H1 (cell line): ENCODE results near the gene ODF4. TPM values are rescaled to one million over a fixed set of nuclear protein-coding genes. Genes with fewer than 3 reads are reported as not detected.

Source experiments
- CTCF ChIA-PET: fragments of 300-600 bp; sonication (Branson Sonifier 250); formaldehyde crosslinking; loops from one replicate; lab custom pipeline; 2021; ENCODE audit not compliant: partially characterized antibody; lab: Charles Lee
- POLR2A ChIA-PET: fragments of 300-600 bp; sonication (Branson Sonifier 250); formaldehyde crosslinking; loops from one replicate; lab custom pipeline; 2021; ENCODE audit warnings: inconsistent platforms; ENCODE audit not compliant: partially characterized antibody; lab: Charles Lee
- DNase-seq, 2 experiments: peaks; one replicate each; pipeline versions ENCODE4 v3.0.0 to v3.0.0-alpha.2; 2010 to 2022; ENCODE audit warnings: low spot score in 2 of 2, low read depth in 1 of 2, mixed read lengths in 1 of 2
- FAIRE-seq: peaks from 2 replicates; lab custom pipeline; 2011; peaks lifted over from hg19 to GRCh38; lab: Jason Lieb, UNC
- H2AFZ ChIP-seq: 2 replicates; pipeline ENCODE4 v1.8.1; 2012; ENCODE audit warnings: low read length, inconsistent platforms
- H2AK5ac ChIP-seq: 2 replicates; pipeline ENCODE4 v1.6.1; 2013; ENCODE audit warnings: low read depth, low read length
- H2BK120ac ChIP-seq: replicated peaks from 2 replicates; pipeline ENCODE3; 2013; ENCODE audit warnings: low read depth, low read length, inconsistent platforms
- H2BK12ac ChIP-seq: 2 replicates; pipeline ENCODE4 v1.6.1; 2013; ENCODE audit warnings: low read depth, low read length
- H2BK15ac ChIP-seq: 2 replicates; pipeline ENCODE4 v1.6.1; 2013; ENCODE audit warnings: low read length
- H2BK20ac ChIP-seq: 2 replicates; pipeline ENCODE4 v1.6.1; 2013; ENCODE audit warnings: low read length
- H2BK5ac ChIP-seq: 2 replicates; pipeline ENCODE4 v1.6.1; 2013; ENCODE audit warnings: low read depth, low read length
- H3K14ac ChIP-seq: 2 replicates; pipeline ENCODE4 v1.6.1; 2013; ENCODE audit warnings: inconsistent platforms; ENCODE audit not compliant: insufficient read length
- H3K18ac ChIP-seq: 2 replicates; pipeline ENCODE4 v1.6.1; 2013; ENCODE audit warnings: low read length; ENCODE audit errors: extremely low read depth
- H3K23ac ChIP-seq: 2 replicates; pipeline ENCODE4 v1.6.1; 2013; ENCODE audit warnings: inconsistent platforms; ENCODE audit not compliant: insufficient read length
- H3K23me2 ChIP-seq: 2 replicates; pipeline ENCODE4 v1.6.1; 2013; ENCODE audit warnings: low read depth, low read length
- H3K27ac ChIP-seq: 2 replicates; pipeline ENCODE4 v1.6.1; 2011; ENCODE audit warnings: low read depth, low read length, inconsistent platforms
- H3K27me3 ChIP-seq, 4 experiments: replicated peaks in 1 of 4; 1 replicate in 1 of 4; 2 replicates in 3 of 4; pipeline versions ENCODE4 v1.6.1 to v1.8.1; 2011 to 2013; ENCODE audit warnings: low read length in 3 of 4, mild to moderate bottlenecking in 3 of 4, inconsistent platforms in 2 of 4, mixed read lengths in 2 of 4, moderate library complexity in 1 of 4; ENCODE audit not compliant: control insufficient read depth in 3 of 4, insufficient read depth in 3 of 4; ENCODE audit errors: extremely low read depth in 1 of 4
- H3K36me3 ChIP-seq, 4 experiments: 2 replicates each; pipeline versions ENCODE4 v1.6.1 to v1.8.1; 2011 to 2013; ENCODE audit warnings: mild to moderate bottlenecking in 4 of 4, low read length in 3 of 4, moderate library complexity in 2 of 4, control low read depth in 1 of 4, inconsistent platforms in 1 of 4; ENCODE audit not compliant: insufficient read depth in 4 of 4, control insufficient read depth in 2 of 4
- H3K4ac ChIP-seq: replicated peaks from 2 replicates; pipeline ENCODE3; 2013; ENCODE audit warnings: low read length, low read depth, mixed read lengths, inconsistent platforms; ENCODE audit not compliant: insufficient read length
- H3K4me1 ChIP-seq, 4 experiments: replicated peaks in 1 of 4; 1 replicate in 1 of 4; 2 replicates in 3 of 4; pipeline versions ENCODE4 v1.6.1 to v1.8.1; 2011 to 2013; ENCODE audit warnings: low read length in 3 of 4, inconsistent platforms in 2 of 4, mixed read lengths in 1 of 4; ENCODE audit not compliant: insufficient read depth in 4 of 4, control insufficient read depth in 3 of 4
- H3K4me2 ChIP-seq, 2 experiments: 2 replicates each; pipeline versions ENCODE4 v1.6.1 to v1.8.1; 2011 to 2013; ENCODE audit warnings: low read depth in 2 of 2, low read length in 2 of 2, control low read depth in 1 of 2, inconsistent platforms in 1 of 2, mild to moderate bottlenecking in 1 of 2; ENCODE audit not compliant: insufficient read depth in 1 of 2
- H3K4me3 ChIP-seq, 4 experiments: fragments of 200-600, 300-600 bp in 1 of 4; sonication (generic), shearing (Covaris generic), sonication (Bioruptor Twin) in 1 of 4; 2 replicates each; pipeline versions ENCODE4 v1.5.1 to v1.8.1; 2011 to 2016; ENCODE audit warnings: low read length in 4 of 4, low read depth in 3 of 4, control low read depth in 2 of 4, inconsistent platforms in 2 of 4, mild to moderate bottlenecking in 2 of 4, mixed read lengths in 1 of 4, moderate library complexity in 1 of 4; ENCODE audit not compliant: insufficient read depth in 2 of 4; ENCODE audit errors: extremely low read depth in 1 of 4
- H3K56ac ChIP-seq: replicated peaks from 2 replicates; pipeline ENCODE3; 2013; ENCODE audit warnings: low read depth, mild to moderate bottlenecking, mixed read lengths, low read length, inconsistent platforms; ENCODE audit not compliant: insufficient read length
- H3K79me1 ChIP-seq: 2 replicates; pipeline ENCODE4 v1.6.1; 2013; ENCODE audit warnings: low read depth, low read length, control low read depth
- H3K79me2 ChIP-seq, 2 experiments: 2 replicates each; pipeline versions ENCODE4 v1.6.1 to v1.8.1; 2012 to 2013; ENCODE audit warnings: low read length in 2 of 2, mild to moderate bottlenecking in 2 of 2, inconsistent platforms in 1 of 2; ENCODE audit not compliant: insufficient read depth in 2 of 2, control insufficient read depth in 1 of 2
- H3K9ac ChIP-seq, 4 experiments: replicated peaks in 1 of 4; 1 replicate in 1 of 4; 2 replicates in 3 of 4; pipeline versions ENCODE4 v1.6.1 to v1.8.1; 2011 to 2013; ENCODE audit warnings: low read depth in 3 of 4, low read length in 3 of 4, control low read depth in 2 of 4, mild to moderate bottlenecking in 2 of 4, moderate library complexity in 2 of 4, inconsistent platforms in 1 of 4; ENCODE audit errors: extremely low read depth in 1 of 4
- H3K9me3 ChIP-seq, 2 experiments: 2 replicates each; pipeline versions ENCODE4 v1.6.1 to v1.8.1; 2012 to 2013; ENCODE audit warnings: mild to moderate bottlenecking in 2 of 2, moderate library complexity in 2 of 2, control low read depth in 1 of 2, inconsistent platforms in 1 of 2, low read depth in 1 of 2, low read length in 1 of 2, mixed read lengths in 1 of 2; ENCODE audit not compliant: insufficient read depth in 2 of 2
- H4K20me1 ChIP-seq, 2 experiments: replicated peaks in 1 of 2; 2 replicates each; pipeline versions ENCODE3 to v1.8.1; 2011 to 2013; ENCODE audit warnings: inconsistent platforms in 2 of 2, low read length in 2 of 2, mild to moderate bottlenecking in 1 of 2; ENCODE audit not compliant: insufficient read depth in 2 of 2, control insufficient read depth in 1 of 2
- H4K5ac ChIP-seq: 2 replicates; pipeline ENCODE4 v1.6.1; 2013; ENCODE audit warnings: low read length, low read depth, mixed read lengths, inconsistent platforms; ENCODE audit not compliant: insufficient read length
- H4K8ac ChIP-seq: 2 replicates; pipeline ENCODE4 v1.8.0; 2013; ENCODE audit warnings: mild to moderate bottlenecking, moderate library complexity, low read length, inconsistent platforms; ENCODE audit not compliant: insufficient read depth; ENCODE audit errors: extremely low read depth
- H4K91ac ChIP-seq: replicated peaks from 2 replicates; pipeline ENCODE3; 2013; ENCODE audit warnings: low read length, mixed read lengths, inconsistent platforms; ENCODE audit not compliant: insufficient read length
- ASH2L ChIP-seq: fragments of 200-600, 300-600 bp; sonication (generic); IDR thresholded peaks from one replicate; pipeline ENCODE4 v1.7.1; 2017; ENCODE audit warnings: low read length
- ATF2 ChIP-seq: IDR thresholded peaks from 2 replicates; pipeline ENCODE4 v1.6.1; 2012; ENCODE audit warnings: low read length, inconsistent platforms
- CHD1 ChIP-seq: IDR thresholded peaks from 2 replicates; pipeline ENCODE4 v1.6.1; 2012; ENCODE audit warnings: low read depth, low read length, improper control_type of control experiment
- YY1 ChIP-seq: IDR thresholded peaks from 2 replicates; pipeline ENCODE4 v1.6.1; 2011; ENCODE audit warnings: low read depth, mild to moderate bottlenecking, low read length
- WGBS, 2 experiments: shearing (Covaris generic) in 1 of 2; methylation state at CpG; one replicate each; pipeline versions ENCODE4 v1.1.6 to v1.1.7; 2013 to 2015; ENCODE audit warnings: low lambda C conversion rate in 2 of 2, mixed read lengths in 2 of 2, inconsistent platforms in 1 of 2, low coverage in 1 of 2, missing lambda C conversion rate in 1 of 2; ENCODE audit not compliant: insufficient replicate concordance in 2 of 2, insufficient coverage in 1 of 2, insufficient read length in 1 of 2; ENCODE audit errors: extremely low coverage in 1 of 2, missing lambda C conversion rate in 1 of 2; 5-methylcytosine and 5-hydroxymethylcytosine counted together
- polyA plus RNA-seq, 7 experiments: library from polyadenylated mRNA; depleted of rRNA in 3 of 7; stranded (reverse) in 5 of 7; unstranded in 2 of 7; fragments of >200 nt in 5 of 7; fragments of 200-250 nt in 2 of 7; gene quantifications; 1 replicate in 5 of 7; 2 replicates in 1 of 7; 4 replicates in 1 of 7; pipeline versions ENCODE4 v1.2.1 to v1.2.3, GENCODE V29; 2011 to 2013; ENCODE audit warnings: missing spikeins in 2 of 7, mixed read lengths in 2 of 7
- total RNA-seq: library from RNA; stranded (reverse); fragmentation: NEBNext Ultra II Directional; extraction: Animal tissue kit (Norgen Biotek cat#: 25700); gene quantifications from 2 replicates; pipeline ENCODE4 v1.2.1, GENCODE V29; 2021

The ODF4 gene
- total and polyA plus RNA-seq, 2 of the 8 experiments (the other 6 are each of a cell fraction or from before 2014, with no cell fraction given), result not detected

GRCh38 chr17:8311131-8311790 is 28.4 kb upstream of the ODF4 start:
- WGBS, 2 experiments, result 91% methylated on average over 25 of the region's 25 CpGs; no CpG with 5 or more reads in 1 of the 2 experiments

More at GRCh38 chr17:8311131-8311790, 28.4 kb upstream of the ODF4 start:
- Histone ChIP-seq H3K23me2 (peaks cover 14% of the 10 kb centered on the region), H3K79me1 (no peaks in the 10 kb centered on the region), H3K9ac (no peak overlapping the region), H2BK120ac (no peak overlapping the region), H3K18ac (no peak overlapping the region), H2BK5ac (no peak overlapping the region), H3K79me2 (no peaks in the 10 kb centered on the region), H3K36me3 (no peaks in the 10 kb centered on the region), H2BK15ac (no peak overlapping the region), H4K8ac (no peak overlapping the region), H4K91ac (no peak overlapping the region), H2AK5ac (no peak overlapping the region), H3K4ac (no peak overlapping the region), H3K9me3 (no peaks in the 10 kb centered on the region), H4K20me1 (no peaks in the 10 kb centered on the region), H2BK12ac (no peak overlapping the region; the same call in 1 of the 2 replicates), H3K23ac (no peak overlapping the region), H3K14ac (no peak overlapping the region), H3K4me3 (no peak overlapping the region), H3K56ac (no peak overlapping the region), H3K4me2 (no peak overlapping the region), H3K4me1 (peaks cover 0 to 12% (median 6%) of the 10 kb centered on the region in 4 experiments; a peak in 5 of 7 replicates), H2BK20ac (no peak overlapping the region), H2AFZ (no peak overlapping the region), H4K5ac (no peak overlapping the region), H3K27me3 (peaks cover 3 to 20% (median 17%) of the 10 kb centered on the region in 4 experiments), H3K27ac (no peak overlapping the region)
- CTCF ChIA-PET, result interaction anchor here (0.6 to 5.9 kb wide), 4 partner anchors 10 to 80 kb away, joined by 3 to 21 read pairs (median 4); no protein-coding TSS in a partner anchor
- TF ChIP-seq ASH2L (no peak), ATF2 (no peak), YY1 (no peak), CHD1 (no peak)
- FAIRE-seq (no peak), DNase-seq (no peak)
- POLR2A ChIA-PET, result no interaction called here
